NT2/D1 (cell line): ENCODE results near the gene KCNRG.
A peak's percentile ranks its signal among the peaks of the same experiment; 100 is the strongest.

Experiments
- DNase-seq: peaks from one replicate; pipeline ENCODE4 v3.0.0-alpha.2; 2011; ENCODE audit warnings: low read depth, low spot score
- H3K27me3 ChIP-seq: 2 replicates; pipeline ENCODE4 v1.6.0; 2011; ENCODE audit warnings: mild to moderate bottlenecking; ENCODE audit not compliant: insufficient read length, insufficient read depth
- H3K36me3 ChIP-seq: 2 replicates; pipeline ENCODE4 v1.6.1; 2011; ENCODE audit warnings: mild to moderate bottlenecking, low read length, mixed read lengths; ENCODE audit not compliant: insufficient read depth, insufficient read length
- H3K4me1 ChIP-seq: 2 replicates; pipeline ENCODE4 v1.5.1; 2011; ENCODE audit not compliant: insufficient read depth, insufficient read length
- H3K4me3 ChIP-seq: 2 replicates; pipeline ENCODE4 v1.5.1; 2011; ENCODE audit warnings: low read depth; ENCODE audit not compliant: insufficient read length
- H3K9ac ChIP-seq: 2 replicates; pipeline ENCODE4 v1.6.0; 2011; ENCODE audit warnings: low read depth; ENCODE audit not compliant: insufficient read length
- H3K9me3 ChIP-seq: 2 replicates; pipeline ENCODE4 v1.5.1; 2011; ENCODE audit warnings: mild to moderate bottlenecking, low read length; ENCODE audit not compliant: insufficient read depth
- SUZ12 ChIP-seq: IDR thresholded peaks from 2 replicates; pipeline ENCODE4 v1.6.1; 2011; ENCODE audit not compliant: insufficient read length, insufficient read depth; ENCODE audit errors: extremely low read depth
- YY1 ChIP-seq: IDR thresholded peaks from 2 replicates; pipeline ENCODE4 v1.6.1; 2011; ENCODE audit not compliant: insufficient read length, insufficient read depth
- ZNF274 ChIP-seq: IDR thresholded peaks from 2 replicates; pipeline ENCODE4 v1.6.1; 2011; ENCODE audit warnings: mild to moderate bottlenecking, low read depth, low read length

The KCNRG gene

DNA sequence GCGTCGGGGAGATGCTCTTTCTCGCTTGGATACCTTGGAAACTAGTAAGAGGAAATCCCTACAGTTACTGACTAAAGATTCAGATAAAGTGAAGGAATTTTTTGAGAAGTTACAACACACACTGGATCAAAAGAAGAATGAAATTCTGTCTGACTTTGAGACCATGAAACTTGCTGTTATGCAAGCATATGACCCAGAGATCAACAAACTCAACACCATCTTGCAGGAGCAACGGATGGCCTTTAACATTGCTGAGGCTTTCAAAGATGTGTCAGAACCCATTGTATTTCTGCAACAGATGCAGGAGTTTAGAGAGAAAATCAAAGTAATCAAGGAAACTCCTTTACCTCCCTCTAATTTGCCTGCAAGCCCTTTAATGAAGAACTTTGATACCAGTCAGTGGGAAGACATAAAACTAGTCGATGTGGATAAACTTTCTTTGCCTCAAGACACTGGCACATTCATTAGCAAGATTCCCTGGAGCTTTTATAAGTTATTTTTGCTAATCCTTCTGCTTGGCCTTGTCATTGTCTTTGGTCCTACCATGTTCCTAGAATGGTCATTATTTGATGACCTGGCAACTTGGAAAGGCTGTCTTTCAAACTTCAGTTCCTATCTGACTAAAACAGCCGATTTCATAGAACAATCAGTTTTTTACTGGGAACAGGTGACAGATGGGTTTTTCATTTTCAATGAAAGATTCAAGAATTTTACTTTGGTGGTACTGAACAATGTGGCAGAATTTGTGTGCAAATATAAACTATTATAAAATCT is 2.7 kb upstream of the KCNRG start:
- Histone ChIP-seq H3K9me3 (no peaks in the 10 kb centered on the region), H3K36me3 (peaks cover 12% of the 10 kb centered on the region), H3K4me3 (no peak overlapping the region), H3K4me1 (no peaks in the 10 kb centered on the region), H3K27me3 (no peaks in the 10 kb centered on the region), H3K9ac (no peak overlapping the region)
- no peak for TF ChIP-seq ZNF274
- no peak for TF ChIP-seq SUZ12
- TF ChIP-seq YY1 = no peak
- no peak for DNase-seq

DNA sequence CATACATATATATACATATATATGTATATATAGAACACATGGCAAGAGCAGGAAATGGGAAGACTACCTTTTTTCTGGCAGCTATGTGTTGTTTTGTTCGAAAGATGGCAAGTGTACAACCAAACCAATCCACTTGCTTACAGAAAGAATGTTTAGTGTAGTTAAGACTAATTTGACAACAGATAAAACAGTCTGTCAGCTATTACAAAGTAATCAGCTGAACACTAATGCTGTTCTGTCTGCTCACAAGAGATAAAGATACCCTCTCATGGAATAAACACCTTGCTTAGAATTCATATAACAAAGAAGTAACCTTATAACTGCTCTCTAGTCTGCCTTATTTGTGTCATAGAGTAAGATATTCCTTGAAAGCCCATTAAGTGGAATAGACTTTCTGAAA is 858 bp upstream of the KCNRG start:
- H3K9me3 ChIP-seq = no peaks in the 10 kb centered on the region
- H3K9ac ChIP-seq = no peak overlapping the region

DNA sequence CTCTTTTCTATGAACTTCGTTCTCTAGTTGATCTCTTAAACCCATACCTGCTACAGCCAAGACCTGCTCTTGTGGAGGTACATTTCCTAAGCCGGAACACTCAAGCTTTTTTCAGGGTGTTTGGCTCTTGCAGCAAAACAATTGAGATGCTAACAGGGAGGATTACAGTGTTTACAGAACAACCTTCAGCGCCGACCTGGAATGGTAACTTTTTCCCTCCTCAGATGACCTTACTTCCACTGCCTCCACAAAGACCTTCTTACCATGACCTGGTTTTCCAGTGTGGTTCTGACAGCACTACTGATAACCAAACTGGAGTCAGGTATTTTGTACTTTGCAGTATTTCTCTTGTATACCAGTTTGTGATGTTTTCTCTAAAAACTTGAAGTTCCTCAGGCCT is 506 bp downstream of the KCNRG start:
- Histone ChIP-seq H3K9me3 (no peaks in the 10 kb centered on the region), H3K36me3 (peaks cover 12% of the 10 kb centered on the region), H3K27me3 (no peaks in the 10 kb centered on the region), H3K4me1 (no peaks in the 10 kb centered on the region), H3K9ac (no peak overlapping the region), H3K4me3 (no peak overlapping the region)
- TF ChIP-seq SUZ12 (no peak), YY1 (no peak), ZNF274 (no peak)
- DNase-seq = peak; percentile 23

More for the DNA sequence above, 858 bp upstream of the KCNRG start:
- H3K27me3 ChIP-seq = no peaks in the 10 kb centered on the region
- no peaks in the 10 kb centered on the region for H3K4me1 ChIP-seq
- no peak for DNase-seq
- H3K4me3 ChIP-seq = no peak overlapping the region
- TF ChIP-seq YY1 (no peak), ZNF274 (no peak), SUZ12 (no peak)
- peaks cover 12% of the 10 kb centered on the region for H3K36me3 ChIP-seq

DNA sequence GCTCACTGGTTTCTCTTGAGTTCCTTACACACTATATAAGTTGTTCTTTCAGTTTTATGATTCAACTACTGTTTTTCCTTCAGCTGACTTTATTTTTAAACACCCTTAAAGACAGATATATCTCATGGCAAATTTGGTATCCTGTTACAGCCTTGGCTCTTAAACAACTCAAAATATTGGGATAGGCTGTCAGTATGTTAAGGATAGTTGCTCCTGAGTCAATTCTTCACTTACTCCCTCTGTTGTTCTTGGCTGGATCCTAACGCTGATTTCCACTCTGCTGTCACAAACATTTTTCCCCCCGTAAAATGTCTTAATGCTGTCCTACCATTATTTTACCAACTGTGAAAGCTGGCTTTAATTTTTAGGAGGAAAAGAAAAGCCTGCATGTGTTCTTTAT is 1.2 kb downstream of the KCNRG start:
- Histone ChIP-seq H3K9ac (no peak overlapping the region), H3K4me1 (no peaks in the 10 kb centered on the region), H3K27me3 (no peaks in the 10 kb centered on the region), H3K36me3 (peaks cover 8% of the 10 kb centered on the region), H3K9me3 (no peaks in the 10 kb centered on the region), H3K4me3 (no peak overlapping the region)
- no peak for DNase-seq
- no peak for TF ChIP-seq SUZ12
- no peak for TF ChIP-seq YY1

DNA sequence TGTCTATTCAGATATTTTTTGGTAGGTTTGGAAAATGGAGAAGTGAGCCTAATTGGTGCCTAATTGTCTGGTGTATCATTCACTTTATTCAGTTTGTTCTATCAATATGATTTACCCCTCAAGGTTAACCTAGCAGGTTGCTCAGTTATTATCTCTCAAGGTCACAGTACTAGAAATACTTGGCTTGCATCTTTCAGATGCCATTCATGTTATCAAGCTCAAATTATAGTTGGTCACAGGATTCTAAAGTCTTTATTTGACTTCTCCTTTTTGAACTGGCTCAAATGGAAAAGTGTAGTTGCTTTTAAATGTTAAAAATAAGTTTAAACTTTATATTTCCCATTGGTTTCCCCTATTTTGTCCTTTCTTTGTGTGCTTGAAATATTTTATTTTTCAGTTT is 2.6 kb downstream of the KCNRG start:
- no peak overlapping the region for H3K9ac ChIP-seq
- TF ChIP-seq YY1 = no peak
- TF ChIP-seq ZNF274 = no peak
- TF ChIP-seq SUZ12 = no peak
- no peaks in the 10 kb centered on the region for H3K27me3 ChIP-seq
- no peak for DNase-seq
- no peaks in the 10 kb centered on the region for H3K9me3 ChIP-seq
- no peak overlapping the region for H3K4me3 ChIP-seq
- H3K4me1 ChIP-seq = no peaks in the 10 kb centered on the region
- no peaks in the 10 kb centered on the region for H3K36me3 ChIP-seq

DNA sequence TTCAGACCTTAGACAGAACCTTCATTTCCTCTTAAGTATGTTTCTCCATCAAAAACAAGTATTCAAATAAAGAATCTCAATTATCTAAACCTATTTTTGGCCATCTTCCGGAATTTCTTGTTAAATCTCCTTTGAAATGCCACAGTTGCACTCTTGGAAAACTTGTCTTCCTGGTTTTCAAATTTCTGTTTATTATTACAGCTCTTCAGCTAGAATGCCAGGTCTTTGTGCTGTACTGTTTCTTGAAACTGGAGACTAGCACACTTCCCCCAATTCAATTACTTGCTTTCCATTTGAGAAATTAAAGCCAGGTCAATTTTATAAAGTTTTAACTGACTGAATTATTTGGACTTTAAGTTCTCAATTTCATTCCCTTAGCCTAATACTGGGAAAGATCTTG is 10.2 kb downstream of the KCNRG start:
- DNase-seq = no peak
- no peak overlapping the region for H3K9ac ChIP-seq
- TF ChIP-seq SUZ12 (no peak), ZNF274 (no peak), YY1 (no peak)
- H3K36me3 ChIP-seq = no peaks in the 10 kb centered on the region
- H3K27me3 ChIP-seq = no peaks in the 10 kb centered on the region
- no peak overlapping the region for H3K4me3 ChIP-seq
- no peaks in the 10 kb centered on the region for H3K9me3 ChIP-seq
- H3K4me1 ChIP-seq = no peaks in the 10 kb centered on the region

DNA sequence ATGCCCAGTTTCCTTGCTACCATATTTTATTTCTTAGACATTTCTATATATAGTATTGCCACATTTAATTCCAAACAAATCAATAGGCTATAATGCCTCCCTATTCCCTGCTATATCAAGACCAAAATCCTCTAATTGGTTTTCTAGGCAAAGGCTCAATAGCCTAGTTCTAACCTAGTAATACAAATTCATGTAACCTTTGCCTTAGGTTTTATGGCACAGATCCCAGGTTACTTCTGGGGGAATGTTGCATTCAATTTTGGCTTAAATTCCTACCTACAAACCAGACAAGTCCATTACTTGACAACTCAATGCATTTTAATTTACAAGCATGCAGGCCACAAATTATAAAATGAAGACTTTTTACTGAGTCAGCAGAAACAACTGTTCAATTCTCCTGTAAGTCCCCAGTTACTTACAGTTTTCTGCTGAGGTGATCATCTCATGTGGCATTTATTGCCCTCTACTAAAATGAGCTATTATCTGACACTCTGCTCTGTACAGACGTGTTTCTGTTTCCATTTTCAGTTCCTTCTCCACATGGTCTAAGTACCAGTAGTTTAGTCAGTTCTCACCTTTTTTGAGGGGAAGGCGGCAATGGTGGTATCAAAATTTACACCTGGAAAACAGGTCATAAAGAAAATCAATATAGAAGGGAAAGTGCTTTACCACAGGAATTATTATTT is 11.7 kb downstream of the KCNRG start:
- no peak overlapping the region for H3K9ac ChIP-seq
- TF ChIP-seq ZNF274 (no peak), YY1 (no peak), SUZ12 (no peak)
- no peaks in the 10 kb centered on the region for H3K27me3 ChIP-seq
- no peak overlapping the region for H3K4me3 ChIP-seq
- no peaks in the 10 kb centered on the region for H3K4me1 ChIP-seq
- H3K9me3 ChIP-seq = no peaks in the 10 kb centered on the region
- no peaks in the 10 kb centered on the region for H3K36me3 ChIP-seq
- no peak for DNase-seq
